Measurements from ENCODE around the gene WIPF3.

Gene WIPF3

DNA sequence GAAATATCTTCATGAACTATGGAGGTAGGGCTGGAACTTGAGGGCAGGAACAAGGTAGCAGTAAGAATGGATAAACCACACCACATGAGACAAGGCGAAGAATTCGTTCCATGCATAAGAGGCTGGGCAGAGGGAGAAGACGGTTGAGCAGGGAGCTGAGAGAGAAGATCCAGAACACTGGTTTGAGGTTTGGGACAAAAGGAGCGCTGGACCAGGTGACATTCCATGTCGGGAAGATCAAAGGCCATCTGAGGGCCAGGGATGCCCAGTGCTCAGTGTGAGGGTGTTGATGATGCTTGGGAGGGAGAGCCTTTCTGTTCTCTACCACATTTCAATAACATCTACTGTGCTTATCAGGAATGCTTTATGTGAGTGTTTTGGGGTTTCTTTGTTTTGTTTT lies 52.8 kb downstream of the WIPF3 start (continued):
- TF ChIP-seq, protein P1, sequence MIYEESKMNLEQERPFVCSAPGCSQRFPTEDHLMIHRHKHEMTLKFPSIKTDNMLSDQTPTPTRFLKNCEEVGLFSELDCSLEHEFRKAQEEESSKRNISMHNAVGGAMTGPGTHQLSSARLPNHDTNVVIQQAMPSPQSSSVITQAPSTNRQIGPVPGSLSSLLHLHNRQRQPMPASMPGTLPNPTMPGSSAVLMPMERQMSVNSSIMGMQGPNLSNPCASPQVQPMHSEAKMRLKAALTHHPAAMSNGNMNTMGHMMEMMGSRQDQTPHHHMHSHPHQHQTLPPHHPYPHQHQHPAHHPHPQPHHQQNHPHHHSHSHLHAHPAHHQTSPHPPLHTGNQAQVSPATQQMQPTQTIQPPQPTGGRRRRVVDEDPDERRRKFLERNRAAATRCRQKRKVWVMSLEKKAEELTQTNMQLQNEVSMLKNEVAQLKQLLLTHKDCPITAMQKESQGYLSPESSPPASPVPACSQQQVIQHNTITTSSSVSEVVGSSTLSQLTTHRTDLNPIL (CRISPR knock-in tag; IDR thresholded peaks at IDR 0.05; ENCODE audit: low read depth): no peak
- no peak for TF ChIP-seq ARNTL (CRISPR knock-in tag; IDR thresholded peaks at IDR 0.05; ENCODE audit: borderline replicate concordance, low read depth)

DNA sequence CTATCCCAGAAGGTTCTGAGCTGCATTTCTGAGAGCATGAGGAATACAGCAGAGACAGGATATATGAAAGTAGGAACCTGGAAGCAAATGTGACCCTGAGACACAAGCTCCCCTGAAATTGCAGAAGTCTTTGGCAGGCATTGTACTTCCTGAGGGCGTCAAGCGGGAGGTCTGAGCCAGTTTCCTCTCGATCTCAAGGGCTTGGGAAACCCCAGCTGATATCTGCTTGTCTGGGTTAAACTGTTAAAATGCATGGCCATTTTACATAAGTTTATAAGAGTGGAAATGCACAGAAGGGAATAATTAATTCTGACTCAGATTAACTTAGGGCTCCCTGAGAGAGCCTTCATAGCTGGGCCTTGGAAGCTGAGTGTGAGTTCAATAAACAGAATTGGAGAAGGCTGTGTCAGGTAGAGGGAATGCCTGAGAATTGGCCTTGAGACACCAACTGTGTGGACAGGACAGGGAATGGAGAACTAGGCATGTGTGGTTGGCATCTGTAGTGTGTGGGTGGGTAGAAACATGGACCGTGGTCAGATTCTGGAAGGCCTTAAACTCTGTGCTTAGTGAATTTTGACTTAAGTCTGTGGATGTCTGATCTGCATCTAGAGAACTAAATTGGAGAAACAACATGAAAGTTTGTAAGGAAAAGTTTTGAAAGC lies 53.3 kb downstream of the WIPF3 start:
- TF ChIP-seq, protein P2, sequence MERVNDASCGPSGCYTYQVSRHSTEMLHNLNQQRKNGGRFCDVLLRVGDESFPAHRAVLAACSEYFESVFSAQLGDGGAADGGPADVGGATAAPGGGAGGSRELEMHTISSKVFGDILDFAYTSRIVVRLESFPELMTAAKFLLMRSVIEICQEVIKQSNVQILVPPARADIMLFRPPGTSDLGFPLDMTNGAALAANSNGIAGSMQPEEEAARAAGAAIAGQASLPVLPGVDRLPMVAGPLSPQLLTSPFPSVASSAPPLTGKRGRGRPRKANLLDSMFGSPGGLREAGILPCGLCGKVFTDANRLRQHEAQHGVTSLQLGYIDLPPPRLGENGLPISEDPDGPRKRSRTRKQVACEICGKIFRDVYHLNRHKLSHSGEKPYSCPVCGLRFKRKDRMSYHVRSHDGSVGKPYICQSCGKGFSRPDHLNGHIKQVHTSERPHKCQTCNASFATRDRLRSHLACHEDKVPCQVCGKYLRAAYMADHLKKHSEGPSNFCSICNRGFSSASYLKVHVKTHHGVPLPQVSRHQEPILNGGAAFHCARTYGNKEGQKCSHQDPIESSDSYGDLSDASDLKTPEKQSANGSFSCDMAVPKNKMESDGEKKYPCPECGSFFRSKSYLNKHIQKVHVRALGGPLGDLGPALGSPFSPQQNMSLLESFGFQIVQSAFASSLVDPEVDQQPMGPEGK (CRISPR knock-in tag; IDR thresholded peaks at IDR 0.05; ENCODE audit: borderline replicate concordance): no peak
- TF ChIP-seq ESRRG (CRISPR knock-in tag; IDR thresholded peaks at IDR 0.05) (no peak), CSDC2 (CRISPR knock-in tag; IDR thresholded peaks at IDR 0.05) (no peak), ZNF70 (CRISPR knock-in tag; IDR thresholded peaks at IDR 0.05) (no peak), SNAI2 (CRISPR knock-in tag; IDR thresholded peaks at IDR 0.05) (no peak), TCF4 (CRISPR knock-in tag; IDR thresholded peaks at IDR 0.05; ENCODE audit: borderline replicate concordance) (no peak), OSR1 (CRISPR knock-in tag; IDR thresholded peaks at IDR 0.05) (no peak), PPARA (CRISPR knock-in tag; IDR thresholded peaks at IDR 0.05; ENCODE audit: borderline replicate concordance) (no peak), TSHZ2 (CRISPR knock-in tag; IDR thresholded peaks at IDR 0.05) (no peak), RARB (CRISPR knock-in tag; IDR thresholded peaks at IDR 0.05) (no peak)
- no peak for ATAC-seq

GRCh38 chr7:29860186-29860585 lies 53.9 kb downstream of the WIPF3 start:
- no peak for ATAC-seq
- TF ChIP-seq, protein P1 (CRISPR knock-in tag; IDR thresholded peaks at IDR 0.05; ENCODE audit: low read depth): no peak
- TF ChIP-seq SNAI2 (CRISPR knock-in tag; IDR thresholded peaks at IDR 0.05): no peak
- TF ChIP-seq ARNTL (CRISPR knock-in tag; IDR thresholded peaks at IDR 0.05; ENCODE audit: borderline replicate concordance, low read depth): no peak
- TF ChIP-seq ZFP30 (CRISPR knock-in tag; IDR thresholded peaks at IDR 0.05): no peak
- TF ChIP-seq ZNF70 (CRISPR knock-in tag; IDR thresholded peaks at IDR 0.05): no peak

DNA sequence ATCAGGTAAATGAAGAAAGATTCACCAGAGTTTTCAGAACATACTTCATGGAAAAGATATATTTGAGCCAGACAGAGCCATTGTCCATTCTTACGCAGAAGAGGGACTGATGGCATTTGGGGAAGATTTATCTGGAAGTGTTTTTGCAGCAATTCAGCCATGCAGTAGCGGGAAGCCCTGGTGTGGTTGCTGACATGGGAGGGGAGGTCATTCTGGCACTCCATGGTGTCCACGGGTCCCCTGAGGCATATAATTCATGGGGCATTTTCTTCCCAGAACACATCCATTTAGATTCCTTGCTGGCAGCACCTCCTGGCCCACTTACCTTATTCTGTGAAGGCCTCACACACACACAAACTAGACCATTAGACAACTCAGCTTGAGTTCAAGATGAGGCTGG lies 55.6 kb downstream of the WIPF3 start:
- ATAC-seq: no peak
- TF ChIP-seq TCF4 (CRISPR knock-in tag; IDR thresholded peaks at IDR 0.05; ENCODE audit: borderline replicate concordance) (no peak), RARB (CRISPR knock-in tag; IDR thresholded peaks at IDR 0.05) (no peak), ZNF8 (CRISPR knock-in tag; IDR thresholded peaks at IDR 0.05) (no peak), ZNF565 (CRISPR knock-in tag; conservative IDR thresholded peaks at IDR 0.05; ENCODE audit: low read depth) (no peak), ZNF70 (CRISPR knock-in tag; IDR thresholded peaks at IDR 0.05) (no peak), OSR1 (CRISPR knock-in tag; IDR thresholded peaks at IDR 0.05) (no peak), ARNTL (CRISPR knock-in tag; IDR thresholded peaks at IDR 0.05; ENCODE audit: borderline replicate concordance, low read depth) (no peak), ESRRG (CRISPR knock-in tag; IDR thresholded peaks at IDR 0.05) (no peak), PPARA (CRISPR knock-in tag; IDR thresholded peaks at IDR 0.05; ENCODE audit: borderline replicate concordance) (no peak), TSHZ2 (CRISPR knock-in tag; IDR thresholded peaks at IDR 0.05) (no peak), ZFP30 (CRISPR knock-in tag; IDR thresholded peaks at IDR 0.05) (no peak), ZC3H10 (CRISPR knock-in tag; IDR thresholded peaks at IDR 0.05) (no peak)
- TF ChIP-seq, protein P3, sequence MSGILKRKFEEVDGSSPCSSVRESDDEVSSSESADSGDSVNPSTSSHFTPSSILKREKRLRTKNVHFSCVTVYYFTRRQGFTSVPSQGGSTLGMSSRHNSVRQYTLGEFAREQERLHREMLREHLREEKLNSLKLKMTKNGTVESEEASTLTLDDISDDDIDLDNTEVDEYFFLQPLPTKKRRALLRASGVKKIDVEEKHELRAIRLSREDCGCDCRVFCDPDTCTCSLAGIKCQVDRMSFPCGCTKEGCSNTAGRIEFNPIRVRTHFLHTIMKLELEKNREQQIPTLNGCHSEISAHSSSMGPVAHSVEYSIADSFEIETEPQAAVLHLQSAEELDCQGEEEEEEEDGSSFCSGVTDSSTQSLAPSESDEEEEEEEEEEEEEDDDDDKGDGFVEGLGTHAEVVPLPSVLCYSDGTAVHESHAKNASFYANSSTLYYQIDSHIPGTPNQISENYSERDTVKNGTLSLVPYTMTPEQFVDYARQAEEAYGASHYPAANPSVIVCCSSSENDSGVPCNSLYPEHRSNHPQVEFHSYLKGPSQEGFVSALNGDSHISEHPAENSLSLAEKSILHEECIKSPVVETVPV (CRISPR knock-in tag; IDR thresholded peaks at IDR 0.05): no peak
- TF ChIP-seq, protein P1 (CRISPR knock-in tag; IDR thresholded peaks at IDR 0.05; ENCODE audit: low read depth): no peak
- TF ChIP-seq, protein P4, sequence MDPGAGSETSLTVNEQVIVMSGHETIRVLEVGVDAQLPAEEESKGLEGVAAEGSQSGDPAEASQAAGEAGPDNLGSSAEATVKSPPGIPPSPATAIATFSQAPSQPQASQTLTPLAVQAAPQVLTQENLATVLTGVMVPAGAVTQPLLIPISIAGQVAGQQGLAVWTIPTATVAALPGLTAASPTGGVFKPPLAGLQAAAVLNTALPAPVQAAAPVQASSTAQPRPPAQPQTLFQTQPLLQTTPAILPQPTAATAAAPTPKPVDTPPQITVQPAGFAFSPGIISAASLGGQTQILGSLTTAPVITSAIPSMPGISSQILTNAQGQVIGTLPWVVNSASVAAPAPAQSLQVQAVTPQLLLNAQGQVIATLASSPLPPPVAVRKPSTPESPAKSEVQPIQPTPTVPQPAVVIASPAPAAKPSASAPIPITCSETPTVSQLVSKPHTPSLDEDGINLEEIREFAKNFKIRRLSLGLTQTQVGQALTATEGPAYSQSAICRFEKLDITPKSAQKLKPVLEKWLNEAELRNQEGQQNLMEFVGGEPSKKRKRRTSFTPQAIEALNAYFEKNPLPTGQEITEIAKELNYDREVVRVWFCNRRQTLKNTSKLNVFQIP (CRISPR knock-in tag; IDR thresholded peaks at IDR 0.05; ENCODE audit: borderline replicate concordance, low read depth): no peak

Measured in SK-N-SH treated with all-trans-retinoic acid at 6 μM for 48 hours (cell line).